GM19043 (cell line): ENCODE measurements around the gene PLEKHA5.

Experiments
- ATAC-seq: cut with Tn5 transposase; IDR thresholded peaks from one replicate; pipeline ENCODE4 v1.9.1; 2021; ENCODE audit warnings: low read depth; ENCODE audit not compliant: unreplicated experiment

The PLEKHA5 gene

DNA sequence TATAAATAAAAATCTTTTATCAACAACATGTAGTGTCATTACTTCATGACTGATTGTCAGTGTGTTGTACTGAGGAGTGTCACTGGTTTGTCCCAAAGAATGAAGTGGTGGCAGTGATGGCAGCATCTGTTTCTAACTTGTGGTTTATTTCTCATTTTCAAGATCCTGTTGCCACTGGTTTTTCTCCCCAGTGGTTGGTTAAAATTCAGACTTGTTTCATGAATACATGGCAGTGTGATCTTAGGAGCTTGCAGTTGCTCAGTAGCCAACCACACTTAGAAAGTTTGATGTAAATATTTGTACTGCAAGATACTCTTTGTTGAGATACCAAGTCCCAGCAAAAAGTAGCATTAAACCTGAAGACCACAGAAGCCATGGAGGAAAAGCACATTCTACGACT, 69.8 kb downstream of the PLEKHA5 start:
- ATAC-seq: no peak

DNA sequence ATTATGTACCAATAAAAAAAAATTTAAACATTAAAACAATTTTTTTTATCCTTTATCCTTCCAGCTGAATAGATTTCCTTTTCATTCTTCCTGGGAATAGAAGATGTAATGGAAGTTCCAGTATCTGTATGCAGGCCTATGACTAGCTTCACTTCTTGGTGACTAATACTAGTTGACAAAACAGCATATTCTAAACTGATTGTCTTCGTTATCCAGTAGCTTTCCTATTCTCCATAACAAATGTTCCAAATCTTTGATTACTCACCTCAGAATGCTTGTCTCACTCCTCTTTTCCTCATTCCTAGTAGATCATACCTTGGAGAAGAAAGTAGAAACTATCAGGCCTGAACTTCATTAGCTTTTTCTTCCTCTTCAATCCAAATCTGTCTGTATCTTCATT, 70.7 kb downstream of the PLEKHA5 start:
- no peak for ATAC-seq

DNA sequence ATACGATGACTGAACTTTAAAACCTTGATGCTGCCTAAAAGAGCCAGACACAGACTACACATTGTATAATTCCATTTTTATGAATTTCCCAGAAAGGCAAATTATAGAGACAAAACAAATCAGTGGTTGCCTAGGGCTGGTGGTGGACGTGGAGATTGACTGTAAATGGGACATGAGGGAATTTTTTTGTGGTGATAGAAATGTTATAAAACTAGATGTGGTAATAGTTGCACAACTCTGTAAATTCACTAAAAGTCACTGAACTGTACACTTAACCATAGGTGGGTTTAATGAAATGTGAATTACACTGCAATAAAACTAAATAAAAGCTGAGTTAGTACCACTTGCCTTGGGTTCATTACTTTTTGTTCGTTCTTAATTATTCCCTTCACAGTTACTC, 72.1 kb downstream of the PLEKHA5 start:
- no peak for ATAC-seq

DNA sequence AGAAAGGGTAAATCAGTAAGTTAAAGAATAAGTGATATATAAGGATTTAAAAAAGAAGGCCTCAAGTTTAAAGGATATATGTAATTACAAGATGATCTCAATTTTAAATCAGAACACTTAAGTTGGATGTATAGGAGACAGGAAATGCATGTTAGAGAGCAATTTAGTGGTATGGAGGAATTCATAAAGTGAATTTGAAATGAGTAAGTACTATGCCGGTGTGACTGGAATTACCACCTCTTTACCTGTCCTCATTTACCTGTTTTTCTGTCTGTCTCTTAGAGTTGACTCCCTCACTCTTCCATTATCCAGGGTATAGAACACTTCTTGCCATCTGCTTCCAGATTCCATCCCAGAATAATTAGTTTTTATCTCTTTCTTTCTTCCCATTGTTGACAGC, 73.5 kb downstream of the PLEKHA5 start:
- no peak for ATAC-seq

DNA sequence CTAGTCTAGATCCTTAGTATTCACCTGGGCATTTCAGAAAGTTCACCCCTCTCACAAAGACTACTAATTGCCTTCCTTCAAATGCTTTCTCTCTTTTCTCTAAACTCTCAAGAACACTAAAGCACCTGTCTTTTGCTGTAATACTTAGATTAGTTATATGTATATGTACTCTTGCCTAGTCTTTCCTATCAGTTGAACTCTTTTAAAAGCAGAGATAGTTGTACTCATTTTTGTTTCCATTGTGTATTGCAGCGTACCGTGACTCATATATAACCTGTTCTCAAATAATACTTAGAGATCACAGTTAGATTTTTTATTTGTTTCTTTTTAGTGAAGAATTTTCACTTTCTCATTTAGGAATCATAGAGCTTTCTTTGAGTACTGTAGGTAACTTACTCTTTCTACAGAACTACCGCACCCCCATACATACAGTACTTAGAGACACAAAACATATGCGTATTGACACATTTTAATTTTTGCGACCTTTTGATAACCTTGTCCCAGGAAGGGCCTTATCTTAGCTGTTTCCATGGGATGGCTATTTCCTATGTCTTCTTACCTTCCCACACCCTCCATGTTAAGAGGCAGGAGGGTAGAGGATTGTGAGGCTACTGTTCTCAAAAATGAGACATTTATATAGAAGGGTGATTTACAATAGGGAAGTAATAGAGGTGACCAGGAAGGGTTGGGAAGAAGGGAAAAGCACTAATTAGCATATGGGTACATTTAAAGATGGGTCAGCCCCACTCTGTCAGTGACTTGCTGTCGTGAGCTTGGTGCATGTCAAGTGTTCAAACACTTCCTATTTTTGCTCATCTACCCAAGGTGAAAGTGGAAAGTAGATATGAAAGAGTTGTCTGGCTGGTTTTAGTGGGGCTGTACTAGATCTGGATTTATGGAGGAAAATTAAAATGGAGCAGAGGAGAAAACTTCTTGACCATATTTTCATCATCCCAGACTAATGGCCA, 74.3 kb downstream of the PLEKHA5 start:
- ATAC-seq: no peak

DNA sequence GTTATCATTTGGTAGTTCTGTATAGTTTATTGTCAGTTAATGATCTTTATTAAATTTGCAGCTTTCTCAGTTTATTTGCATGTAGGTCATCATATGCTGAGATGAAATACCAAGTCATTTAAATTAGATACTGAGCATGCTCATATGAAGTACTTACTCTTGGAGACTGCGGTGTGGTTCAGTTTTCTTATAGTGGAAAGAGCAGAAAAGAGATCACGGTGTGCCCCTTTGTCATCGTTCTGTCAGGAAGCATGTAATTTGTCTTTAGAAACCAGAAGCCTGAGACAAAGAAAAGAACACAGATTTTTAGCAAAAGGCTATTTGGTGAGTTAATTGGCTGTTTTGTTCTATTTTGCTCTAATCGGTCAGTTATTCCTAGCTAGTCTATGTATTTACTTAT, 75.6 kb downstream of the PLEKHA5 start:
- ATAC-seq: no peak

DNA sequence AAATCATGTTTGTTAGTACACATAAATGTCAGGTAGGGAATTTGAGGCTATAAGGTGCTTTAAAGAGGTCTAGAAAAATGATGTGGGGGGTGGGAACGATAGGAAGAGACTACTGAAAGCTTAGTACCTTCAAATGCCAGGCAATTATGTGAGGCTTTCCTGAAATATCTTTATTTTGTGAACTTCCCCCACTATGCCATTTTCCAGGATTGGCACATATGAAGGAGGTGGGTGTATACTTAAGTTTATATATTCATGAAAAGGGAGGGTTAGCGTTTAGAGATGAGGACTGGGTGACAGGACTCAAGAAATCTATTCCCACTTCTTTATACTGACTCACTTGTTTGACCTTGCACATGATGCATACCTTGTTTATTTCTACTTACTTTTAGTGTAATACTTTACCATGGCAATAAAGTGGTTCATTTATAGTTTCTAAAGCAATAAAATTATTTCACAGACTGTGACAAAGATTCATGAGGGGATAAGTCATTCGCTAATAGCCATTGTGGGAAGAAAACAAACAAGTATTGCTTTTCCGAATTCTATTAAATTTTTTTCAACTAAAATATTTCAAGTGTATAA, 77.1 kb downstream of the PLEKHA5 start:
- ATAC-seq: no peak

DNA sequence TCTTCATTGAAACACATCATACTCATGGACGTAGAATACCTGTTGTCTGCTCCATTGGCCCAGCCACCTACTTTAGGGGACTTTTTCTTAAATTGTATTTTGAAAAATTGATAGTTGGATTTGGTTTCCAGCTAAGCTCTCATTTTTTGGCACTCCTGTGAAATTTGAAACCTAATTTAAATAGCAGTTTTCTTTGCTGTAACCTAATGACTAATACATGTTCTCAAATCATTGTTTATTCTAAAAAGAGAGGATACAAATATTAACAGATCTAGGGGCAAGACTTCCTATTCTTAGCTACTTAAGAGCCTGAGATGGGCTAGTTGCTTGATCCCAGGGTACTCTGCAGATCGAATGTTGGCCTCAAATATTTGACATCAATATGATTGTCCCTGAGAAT, 78.9 kb downstream of the PLEKHA5 start:
- no peak for ATAC-seq

DNA sequence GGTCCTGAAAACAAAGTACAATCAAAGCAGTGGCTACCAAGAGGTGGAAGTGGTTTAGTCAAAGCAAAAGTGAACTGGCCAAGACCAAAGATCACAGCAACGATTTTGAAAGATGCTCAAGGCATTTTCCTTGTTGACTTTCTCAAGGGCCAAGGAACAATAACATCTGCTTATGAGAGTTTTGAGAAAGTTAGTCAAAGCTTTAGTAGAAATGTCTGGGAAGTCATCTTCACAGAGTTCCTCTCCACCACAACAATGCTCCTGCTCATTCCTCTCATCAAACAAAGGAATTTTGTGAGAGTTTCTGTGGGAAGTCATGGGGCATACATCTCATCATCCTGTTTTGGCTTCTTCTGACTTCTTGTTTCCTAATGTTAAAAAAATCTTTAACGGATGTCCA, 80.1 kb downstream of the PLEKHA5 start:
- ATAC-seq: no peak

DNA sequence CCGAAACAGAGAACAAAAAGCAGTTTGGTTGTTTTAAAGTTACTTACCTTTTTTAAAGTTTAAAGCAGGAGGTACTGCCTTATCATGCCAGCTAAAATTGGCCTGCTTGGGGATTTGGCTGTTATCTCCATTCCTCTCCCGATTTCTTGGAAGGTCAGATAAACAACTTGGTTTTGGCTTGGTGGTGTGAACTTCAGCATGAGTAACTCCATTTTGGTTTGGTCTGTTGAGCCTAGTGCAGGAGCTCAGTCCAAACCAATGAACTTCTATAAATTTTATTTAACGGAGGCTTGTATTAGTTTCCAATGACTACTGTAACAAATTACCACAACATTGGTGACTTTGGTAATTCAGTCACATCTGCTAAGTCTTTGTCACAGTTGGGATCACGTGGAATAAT, 82.3 kb downstream of the PLEKHA5 start:
- no peak for ATAC-seq

DNA sequence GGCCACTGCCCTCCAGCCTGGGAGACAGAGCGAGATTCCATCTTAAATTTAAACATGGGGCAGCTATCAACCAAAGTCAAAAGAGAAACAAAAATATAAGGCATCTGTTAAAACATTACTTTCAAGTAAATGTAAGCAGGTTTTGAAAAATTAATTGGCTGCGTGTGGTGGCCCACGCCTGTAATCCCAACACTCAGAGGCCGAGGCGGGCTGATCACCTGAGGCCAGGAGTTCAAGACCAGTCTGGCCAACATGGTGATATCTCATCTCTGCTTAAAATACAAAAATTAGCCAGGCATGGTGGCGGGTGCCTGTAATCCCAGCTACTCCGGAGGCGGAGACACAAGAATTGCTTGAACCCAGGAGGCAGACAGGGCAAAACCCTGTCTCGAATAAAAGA, 82.7 kb downstream of the PLEKHA5 start:
- ATAC-seq: no peak

DNA sequence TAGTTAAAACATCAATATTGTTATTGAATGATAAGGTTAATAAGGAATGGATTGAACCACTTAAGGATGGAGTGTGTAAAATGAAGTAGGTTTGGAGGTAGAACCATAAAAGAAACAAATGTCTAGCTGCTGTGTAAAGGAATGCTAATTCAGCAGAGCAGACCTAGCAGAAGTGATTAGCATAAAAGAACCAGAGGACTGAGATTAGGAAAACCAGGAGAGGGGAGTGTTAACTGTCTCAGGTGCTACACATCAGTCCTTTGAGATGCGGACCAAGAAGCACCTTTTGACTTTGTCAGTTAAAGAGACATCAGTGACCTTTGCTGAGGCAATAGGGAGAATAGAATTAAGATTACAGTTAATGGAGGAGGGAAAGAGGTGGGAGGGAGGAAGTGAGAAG, 84.5 kb downstream of the PLEKHA5 start:
- no peak for ATAC-seq

DNA sequence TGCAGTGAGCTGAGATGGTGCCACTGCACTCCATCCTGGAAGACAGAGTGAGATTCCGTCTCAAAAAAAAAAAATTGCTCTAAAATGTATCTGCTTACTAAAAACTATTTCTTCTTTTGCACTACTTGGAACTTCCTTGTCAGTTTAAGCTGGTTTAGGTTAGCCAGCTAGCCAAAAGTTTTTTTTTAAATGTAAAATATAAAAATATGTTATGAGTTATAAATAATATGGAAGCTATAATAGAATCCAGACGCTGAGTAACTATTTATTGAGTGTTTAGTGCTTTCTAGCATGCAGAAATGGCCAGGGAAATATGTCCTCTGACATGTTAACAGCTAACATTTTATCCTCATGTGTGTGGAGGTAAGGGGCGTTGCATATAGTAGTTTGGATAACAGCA, 85.6 kb downstream of the PLEKHA5 start:
- no peak for ATAC-seq

DNA sequence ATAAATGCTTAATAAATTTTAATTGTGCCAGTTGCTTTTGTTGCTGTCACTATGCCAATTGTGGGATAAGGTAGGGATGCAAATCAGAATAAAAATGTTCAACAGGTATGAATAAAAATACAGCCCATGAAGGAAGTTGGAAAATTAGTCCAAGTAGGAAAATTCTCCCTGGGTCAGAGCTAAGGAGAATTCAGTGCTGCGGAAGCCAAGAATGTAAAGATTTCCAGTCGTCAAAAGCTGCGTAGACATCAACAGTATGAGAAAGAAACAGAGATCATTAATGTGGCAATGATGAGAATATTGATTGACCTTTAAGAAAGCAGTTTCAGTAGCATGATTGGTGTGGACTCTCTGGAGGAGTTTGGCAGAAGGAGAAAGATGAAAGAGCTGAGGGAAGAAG, 87.9 kb downstream of the PLEKHA5 start:
- ATAC-seq: no peak

DNA sequence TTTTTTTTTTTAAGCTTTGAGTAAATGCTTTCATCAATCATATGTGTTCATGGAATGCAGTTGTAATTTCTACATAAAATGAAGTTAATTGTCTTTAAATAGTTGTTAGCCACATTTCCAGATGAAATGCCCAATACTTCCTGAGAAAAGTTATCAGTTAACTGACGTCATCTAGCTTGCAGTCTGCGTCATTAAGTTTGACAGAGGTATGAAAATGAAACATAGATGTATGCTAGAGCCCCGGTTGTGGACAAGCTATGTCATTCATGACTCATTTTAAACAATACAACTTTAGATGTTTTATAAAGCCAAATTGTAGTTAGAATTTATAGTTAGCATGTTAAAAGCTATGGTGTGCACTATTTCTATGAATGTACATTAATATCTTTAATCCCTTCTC, 90.7 kb downstream of the PLEKHA5 start:
- no peak for ATAC-seq

DNA sequence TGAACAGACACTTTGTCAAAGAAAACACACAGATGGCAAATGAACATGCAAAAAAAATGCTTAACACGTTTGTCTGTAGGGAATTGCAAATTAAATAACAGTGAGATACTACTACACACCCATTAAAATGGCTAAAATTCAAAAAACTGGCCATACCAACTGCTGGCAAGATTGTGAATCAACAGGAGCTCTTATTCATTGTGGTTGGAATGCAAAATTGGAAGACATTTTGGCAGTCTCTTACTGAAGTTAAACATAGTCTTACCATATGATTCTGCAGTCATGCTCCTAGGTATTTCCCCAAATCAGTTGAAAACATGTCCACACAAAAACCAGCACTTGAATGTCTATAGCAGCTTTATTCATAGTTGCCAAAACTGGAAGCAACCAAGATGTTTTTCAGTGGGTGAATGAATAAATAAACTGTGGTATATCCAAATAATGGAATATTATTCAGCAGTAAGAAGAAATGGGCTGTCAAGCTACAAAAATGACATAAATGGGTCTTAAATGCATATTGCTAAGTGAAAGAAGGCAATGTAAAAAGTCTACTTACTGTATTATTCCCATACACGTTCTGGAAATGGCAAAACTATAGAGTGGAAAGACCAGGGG, 91.4 kb downstream of the PLEKHA5 start:
- ATAC-seq: no peak

DNA sequence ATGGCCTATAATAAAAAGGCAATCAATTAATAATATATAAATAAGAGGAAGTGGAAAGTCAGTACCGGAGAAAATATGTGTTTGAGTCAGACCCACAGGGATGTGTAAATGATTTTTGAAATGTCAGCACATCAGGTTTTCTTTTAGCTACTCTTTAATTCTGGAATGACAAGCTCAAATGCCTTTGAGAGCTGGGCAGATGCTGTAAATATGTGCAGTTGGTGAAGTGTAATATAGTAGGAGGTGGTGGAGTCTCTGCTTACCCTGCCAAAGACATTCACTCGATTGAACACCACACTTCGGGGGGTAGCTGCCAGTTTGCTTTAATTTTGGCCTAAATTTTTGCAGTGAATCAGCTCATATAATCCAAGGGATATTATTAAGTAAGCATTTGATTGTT, 93.0 kb downstream of the PLEKHA5 start:
- no peak for ATAC-seq

DNA sequence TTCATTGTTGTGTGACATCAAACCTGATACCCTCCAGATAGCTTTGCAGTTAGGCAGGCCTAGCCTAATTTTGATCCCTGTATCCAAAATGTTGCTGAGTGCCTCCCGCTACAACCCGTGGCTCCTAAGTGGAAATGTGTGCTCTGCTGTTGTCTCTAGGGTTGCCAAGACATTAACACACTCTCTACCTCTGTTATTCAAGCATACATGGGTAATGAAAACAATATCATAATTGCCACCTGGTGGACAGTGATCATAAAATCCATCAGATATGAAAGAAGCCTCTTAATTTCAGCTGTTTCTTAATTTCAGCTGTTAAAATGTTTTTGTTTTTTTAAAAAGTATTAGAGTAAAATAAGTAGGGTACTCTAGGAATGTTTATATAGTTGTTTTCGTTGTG, 93.5 kb downstream of the PLEKHA5 start:
- no peak for ATAC-seq

DNA sequence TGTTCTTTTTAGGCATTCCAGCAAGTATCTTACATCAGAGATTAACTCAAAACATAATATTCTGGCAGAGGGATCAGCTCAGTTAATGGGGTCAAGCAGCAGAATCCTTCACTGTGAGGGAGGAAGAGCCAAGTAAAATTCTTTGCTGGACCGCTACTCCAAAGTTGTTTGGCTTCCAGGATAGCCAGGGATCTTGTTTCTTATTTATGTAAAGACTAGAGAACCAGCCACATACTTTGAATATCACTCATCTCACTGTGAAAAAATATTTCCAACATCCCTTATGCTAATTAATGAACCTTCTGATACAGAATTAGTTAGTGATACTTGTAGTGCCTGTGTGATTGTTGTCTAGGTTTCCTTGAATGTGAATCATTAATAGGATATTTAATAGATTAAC, 94.2 kb downstream of the PLEKHA5 start:
- no peak for ATAC-seq

DNA sequence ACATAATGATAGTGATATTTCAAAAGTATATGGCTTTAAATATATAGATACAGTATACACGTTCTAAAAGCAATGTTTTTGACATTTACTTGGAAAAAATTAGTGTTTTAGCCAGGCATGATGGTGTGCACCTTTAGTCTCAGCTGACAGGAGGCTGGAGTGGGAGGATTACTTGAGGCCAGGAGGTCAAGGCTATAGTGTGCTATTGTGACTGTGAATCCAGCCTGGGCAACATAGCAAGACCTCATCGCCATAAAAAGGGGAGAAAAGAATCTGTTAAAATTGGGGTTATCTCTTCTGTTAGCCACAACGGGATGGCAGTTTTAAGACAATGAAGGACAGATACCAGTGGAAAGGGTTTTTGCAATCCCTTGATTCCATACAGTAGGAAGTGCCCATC, 95.2 kb downstream of the PLEKHA5 start:
- no peak for ATAC-seq

DNA sequence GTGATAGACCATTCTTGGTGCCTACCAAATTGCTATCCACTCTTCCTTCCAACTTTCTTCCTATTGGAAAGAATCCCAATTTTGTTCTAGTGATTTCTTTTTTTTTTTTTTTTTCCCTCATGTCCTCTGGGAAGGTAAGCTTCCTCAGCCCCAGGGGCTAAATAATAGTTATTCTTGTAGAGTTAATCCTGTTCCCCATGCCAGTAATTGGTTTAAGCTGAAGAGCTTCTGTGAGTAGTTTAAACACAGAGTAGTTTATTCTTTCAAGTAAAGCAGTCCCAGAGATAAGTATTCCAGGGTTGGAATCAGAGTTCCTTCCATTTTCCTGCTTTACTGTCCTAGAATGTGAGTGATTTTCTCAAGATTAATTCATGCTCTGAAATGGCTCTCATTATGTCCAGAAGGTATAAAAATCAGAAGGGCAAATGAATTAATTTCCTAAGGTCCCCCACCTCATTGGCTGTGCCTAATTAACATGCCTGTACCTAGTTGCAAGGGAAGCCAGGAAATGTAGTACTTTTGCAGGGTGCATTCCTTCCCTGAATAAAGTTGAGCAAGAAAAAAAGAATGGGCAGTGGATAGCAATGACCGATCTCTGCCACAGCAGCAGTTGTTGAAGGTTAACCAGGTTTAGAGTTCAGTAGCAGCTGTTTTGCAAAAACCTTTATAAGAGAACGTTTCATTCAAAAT, 97.8 kb downstream of the PLEKHA5 start:
- ATAC-seq: no peak
